Fibroblast of the aortic adventitia (primary cell): ENCODE results near the gene OIP5. TPM values are rescaled to one million over a fixed set of nuclear protein-coding genes. Genes with fewer than 3 reads are reported as not detected.
"Not testable (repeated sequence)": the region's sequence is repeated elsewhere in the genome, so short reads cannot be mapped to it uniquely, and the experiment has no call there.

ENCODE experiments used
- DNase-seq: peaks from one replicate; pipeline ENCODE4 v3.0.0-alpha.2; 2010; ENCODE audit warnings: low read depth
- H3K4me3 ChIP-seq: 2 replicates; pipeline ENCODE4 v1.5.1; 2011; ENCODE audit warnings: low read depth, mild to moderate bottlenecking, control low read depth, low read length, moderate library complexity
- CTCF ChIP-seq: IDR thresholded peaks from 2 replicates; pipeline ENCODE4 v1.5.1; 2011; ENCODE audit warnings: mild to moderate bottlenecking, low read length, control low read depth, inconsistent platforms; ENCODE audit not compliant: insufficient read depth
- total RNA-seq: library from RNA; depleted of rRNA; stranded (reverse); fragments of >200 nt; gene quantifications from 2 replicates; pipeline ENCODE4 v1.2.3, GENCODE V29; 2012; ENCODE audit warnings: low replicate concordance

The OIP5 gene
- total RNA-seq, 1 donor: 9.0 TPM

DNA sequence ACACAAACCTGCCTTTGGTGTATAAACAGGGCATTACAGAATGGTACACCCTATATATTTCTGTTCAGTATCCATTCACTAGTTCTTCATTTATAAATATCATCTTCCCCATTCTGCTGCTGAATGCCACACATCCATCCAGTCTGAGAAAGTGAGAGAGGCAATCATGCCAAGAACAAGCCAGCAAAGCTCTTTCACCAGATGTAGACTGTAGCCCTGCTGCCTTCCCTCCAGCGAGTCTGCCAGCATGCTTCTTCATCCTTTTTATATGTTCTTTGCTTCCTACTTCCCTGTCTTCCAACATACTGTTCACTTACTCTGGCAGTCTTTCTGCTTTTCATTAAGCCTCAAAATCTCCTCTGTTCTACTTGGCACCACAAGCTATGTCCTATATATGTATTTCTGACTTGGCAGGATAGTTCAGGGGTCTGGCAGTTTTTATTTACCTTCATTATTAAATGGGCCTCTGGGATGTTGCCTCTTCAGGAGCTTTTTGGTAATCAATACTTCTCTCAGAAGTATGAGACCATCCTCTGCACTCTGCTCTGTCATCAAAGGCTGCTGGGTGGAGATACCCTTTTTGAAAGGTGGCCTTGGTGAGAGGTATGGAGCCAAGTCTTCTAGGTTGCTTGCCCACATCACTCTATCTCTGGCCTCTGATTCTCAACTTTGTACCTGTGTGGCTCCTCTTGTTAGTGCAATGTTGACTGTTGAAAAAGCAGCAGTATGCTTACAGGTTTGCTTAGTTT is 52.7 kb downstream of the OIP5 start:
- no peak overlapping the region for H3K4me3 ChIP-seq
- no peak for TF ChIP-seq CTCF
- no peak for DNase-seq

- H3K4me3 ChIP-seq: no peak overlapping the region
- TF ChIP-seq CTCF: no peak
- no peak for DNase-seq
Observed at GRCh38 chr15:41278319-41278718, 54.1 kb downstream of the OIP5 start.

GRCh38 chr15:41276831-41277230 is 55.6 kb downstream of the OIP5 start:
- no peak for DNase-seq
- no peak for TF ChIP-seq CTCF
- H3K4me3 ChIP-seq: no peak overlapping the region

DNA sequence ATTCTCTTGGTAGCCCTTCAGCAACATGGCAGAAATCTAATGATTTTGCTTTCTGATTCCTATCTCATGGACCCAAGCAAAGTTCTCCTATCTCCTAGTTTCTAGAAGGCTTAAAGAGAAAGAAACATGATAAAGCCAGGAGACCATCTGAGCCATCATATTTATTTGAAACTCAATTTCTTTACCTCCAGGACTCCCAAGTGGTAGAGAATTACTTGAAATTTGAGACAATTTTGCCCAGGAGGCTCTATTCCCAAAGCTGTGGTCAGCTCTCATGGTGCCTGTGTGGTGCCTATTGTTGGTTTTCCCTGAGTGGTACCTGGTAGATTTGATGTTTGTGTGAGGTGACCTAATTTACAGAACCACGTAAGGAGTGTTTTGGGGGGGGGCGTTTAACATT is 62.5 kb downstream of the OIP5 start:
- no peak overlapping the region for H3K4me3 ChIP-seq
- TF ChIP-seq CTCF: no peak
- DNase-seq: no peak

GRCh38 chr15:41263891-41264351 is 68.5 kb downstream of the OIP5 start:
- no peak overlapping the region for H3K4me3 ChIP-seq
- peak; percentile 71 for DNase-seq
- TF ChIP-seq CTCF: no peak

DNA sequence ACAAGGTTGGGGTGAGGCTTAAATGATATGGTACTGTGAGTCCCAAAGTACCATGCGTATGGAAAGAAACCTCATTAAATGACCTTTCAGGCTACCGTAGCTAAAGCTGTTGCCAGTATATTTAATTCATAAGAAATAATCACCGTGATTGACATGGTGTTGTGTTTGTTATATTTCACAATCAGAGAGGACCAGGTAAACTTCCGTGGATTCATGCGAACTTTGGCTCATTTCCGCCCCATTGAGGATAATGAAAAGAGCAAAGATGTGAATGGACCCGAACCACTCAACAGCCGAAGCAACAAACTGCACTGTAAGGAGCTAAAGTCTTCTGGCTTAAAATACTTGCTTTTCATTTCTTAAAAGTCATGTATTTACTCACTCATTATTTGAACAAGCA is 69.8 kb downstream of the OIP5 start:
- DNase-seq: no peak
- H3K4me3 ChIP-seq: no peak overlapping the region
- no peak for TF ChIP-seq CTCF

- not testable (repeated sequence) for H3K4me3 ChIP-seq, DNase-seq
Observed at GRCh38 chr15:41260924-41261323, 71.5 kb downstream of the OIP5 start.
